GM18870 (cell line): ENCODE data around the gene RXRA.
"Not testable (repeated sequence)": the region's sequence is repeated elsewhere in the genome, so short reads cannot be mapped to it uniquely, and the experiment has no call there.

ENCODE experiments used
- ATAC-seq: cut with Tn5 transposase; IDR thresholded peaks from one replicate; pipeline ENCODE4 v1.9.1; 2021; ENCODE audit warnings: moderate library complexity; ENCODE audit not compliant: unreplicated experiment

The RXRA gene

DNA sequence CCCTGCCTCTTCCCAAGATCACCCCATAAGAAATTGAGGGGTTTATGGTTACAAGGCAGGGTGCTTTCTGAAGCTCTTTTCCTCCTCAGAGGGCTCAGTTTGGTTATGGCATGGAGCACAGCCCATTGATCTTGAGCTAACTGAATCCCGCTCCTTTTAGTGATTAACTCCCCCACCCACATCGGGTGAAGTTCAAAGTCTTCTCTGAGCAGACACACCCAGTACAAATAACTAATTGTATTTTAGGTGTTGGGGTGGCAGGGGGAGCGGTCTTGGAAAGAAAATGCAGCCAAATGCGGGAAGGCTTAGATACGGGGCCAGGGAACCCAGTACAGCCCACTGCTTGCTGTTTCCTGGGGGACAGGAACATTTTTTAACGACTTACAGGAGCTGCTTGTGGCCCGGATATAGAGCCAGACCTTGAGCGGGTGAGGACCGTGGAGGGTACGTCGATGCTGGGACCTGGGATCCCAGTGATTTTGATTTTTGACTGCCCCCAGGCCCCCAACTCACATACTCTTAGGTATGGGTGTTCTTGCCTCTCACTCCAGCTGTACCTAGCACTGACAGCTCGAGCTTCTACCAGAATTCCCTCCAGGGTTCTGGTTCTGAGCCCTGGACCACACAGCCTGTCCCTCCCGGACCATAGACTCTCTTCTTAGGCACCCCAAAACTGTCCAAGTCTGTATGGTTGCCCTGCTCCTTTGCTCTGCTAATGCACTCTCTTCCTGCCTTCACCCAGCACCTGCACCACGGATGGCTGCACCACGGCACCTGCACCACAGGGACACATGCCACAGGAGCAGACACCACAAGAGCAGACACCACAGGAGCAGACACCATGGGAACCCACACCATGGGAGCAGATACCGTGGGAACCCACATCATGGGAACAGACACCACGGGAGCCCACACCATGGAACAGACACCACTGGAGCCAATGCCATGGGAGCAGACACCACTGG, 18.3 kb upstream of the RXRA start:
- no peak for ATAC-seq

GRCh38 chr9:134308639-134309220, 17.5 kb upstream of the RXRA start:
- not testable (repeated sequence) for ATAC-seq

DNA sequence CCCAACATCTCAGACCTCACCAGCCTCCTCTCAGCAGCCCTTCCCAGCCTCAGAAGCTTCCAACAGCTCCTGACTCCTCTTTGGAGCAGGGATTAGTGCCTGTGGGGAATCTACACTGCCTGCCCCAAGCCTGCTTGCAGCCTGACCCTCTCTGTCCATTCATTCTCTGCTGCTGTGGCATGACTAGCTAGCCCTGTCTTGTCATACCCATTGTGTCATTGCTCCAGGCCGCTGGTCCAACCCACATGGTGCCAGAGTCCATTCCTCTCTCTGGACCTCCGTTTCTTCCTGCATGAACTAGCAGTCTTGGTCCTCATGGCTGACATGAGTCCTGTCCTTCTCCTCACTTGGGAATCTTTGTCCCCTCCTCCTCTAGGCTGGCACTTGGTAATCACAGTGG, 12.8 kb upstream of the RXRA start:
- no peak for ATAC-seq

DNA sequence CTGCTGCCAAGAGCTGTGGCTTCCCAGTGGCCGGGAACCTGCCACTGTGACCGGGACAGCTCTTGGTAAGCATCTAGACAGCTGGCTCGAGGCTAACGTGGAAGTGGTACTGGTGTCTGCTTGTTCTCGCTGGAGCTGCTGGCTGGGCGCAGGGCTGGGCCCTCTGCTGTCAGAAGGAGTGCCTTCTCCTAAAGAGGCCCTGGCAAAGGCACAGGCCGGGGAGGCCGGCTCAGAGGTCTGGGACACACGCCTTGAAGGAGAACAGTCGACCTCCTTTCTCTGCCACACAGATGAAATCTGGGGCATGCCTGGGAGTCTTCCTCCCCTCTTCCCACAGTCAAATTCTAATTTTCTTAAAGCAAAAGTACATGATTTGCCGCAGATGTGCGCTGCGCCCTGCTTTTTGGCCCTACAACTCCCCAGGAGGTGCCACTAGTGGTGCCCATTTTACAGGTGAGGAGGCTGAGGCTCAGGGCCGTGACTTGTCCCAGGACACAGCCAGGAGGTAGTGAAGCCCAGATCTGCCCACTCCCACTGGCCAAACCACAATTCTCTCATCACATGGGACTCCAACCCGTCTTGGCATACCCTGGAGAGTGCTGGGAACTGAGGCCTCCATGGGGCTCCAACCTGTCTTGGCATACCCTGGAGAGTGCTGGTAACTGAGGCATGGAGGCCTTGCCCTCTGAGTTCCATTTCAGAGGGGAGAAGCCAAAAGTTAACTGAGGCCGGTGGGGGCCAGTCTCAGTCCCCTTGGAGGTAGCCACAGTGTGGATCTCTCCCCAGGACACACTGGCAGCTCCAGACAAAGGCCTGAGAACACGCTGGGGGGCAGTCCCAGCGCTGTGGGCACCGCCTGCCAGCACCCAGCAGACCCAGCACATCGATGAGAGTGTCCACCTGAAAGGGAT, 12.0 kb upstream of the RXRA start:
- ATAC-seq, result no peak

- ATAC-seq, result no peak
These were observed 11.1 kb upstream of the RXRA start for GRCh38 chr9:134314950-134315715.

GRCh38 chr9:134315716-134316448, 10.4 kb upstream of the RXRA start:
- ATAC-seq, result no peak

DNA sequence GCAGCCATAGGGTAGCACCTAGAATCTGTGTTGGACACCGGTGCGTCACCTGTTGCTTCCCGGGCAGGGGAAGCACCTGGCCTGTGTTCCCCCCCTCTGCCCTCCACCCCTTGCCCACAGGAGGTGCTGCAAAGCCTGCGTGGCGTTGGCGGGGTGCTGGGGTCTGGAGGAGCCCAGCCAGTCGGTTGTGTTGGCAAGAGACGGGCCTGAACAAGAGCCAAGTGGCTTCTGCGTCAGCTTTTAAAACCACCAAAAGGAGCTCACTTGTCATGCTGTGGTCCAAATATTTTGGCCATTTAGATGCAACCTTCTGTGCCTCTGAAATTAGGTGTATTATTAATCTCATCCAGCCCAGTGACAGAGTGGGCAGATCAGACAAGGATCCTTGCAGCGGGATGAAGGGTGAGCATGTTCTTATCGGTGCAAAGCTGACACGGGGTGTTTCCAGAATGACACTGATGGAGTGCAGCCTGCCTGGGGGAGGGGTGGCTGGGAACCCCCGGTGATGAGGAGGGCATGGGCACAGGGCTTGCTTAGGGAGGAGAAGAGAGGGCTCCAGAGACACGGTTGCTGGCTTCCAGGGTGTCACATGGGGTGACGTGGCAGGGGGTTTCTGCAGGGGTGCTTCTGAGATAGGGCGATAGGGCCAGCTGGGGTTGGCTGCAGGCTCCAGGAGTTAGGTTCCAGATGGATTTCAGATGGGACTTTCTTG, 9.7 kb upstream of the RXRA start:
- no peak for ATAC-seq

DNA sequence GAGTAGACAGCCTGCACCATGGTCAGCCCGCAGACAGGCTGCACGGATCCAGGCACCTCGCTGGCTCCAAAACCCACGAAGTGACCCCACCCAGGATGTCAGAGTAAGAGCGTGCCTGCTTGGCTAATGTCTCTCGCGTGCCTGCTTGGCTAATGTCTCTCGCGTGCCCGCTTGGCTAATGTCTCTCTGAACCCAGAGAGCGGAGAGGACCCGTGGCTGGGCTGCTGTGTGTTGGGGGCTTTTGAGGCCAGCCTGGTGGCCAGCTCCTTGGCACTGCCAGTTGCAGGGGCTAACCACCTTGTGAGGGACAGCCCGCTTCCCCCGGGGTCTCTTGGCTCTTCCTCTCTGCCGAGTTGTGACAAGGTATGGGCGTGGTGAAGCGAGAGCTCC, 8.9 kb upstream of the RXRA start:
- ATAC-seq, result no peak

DNA sequence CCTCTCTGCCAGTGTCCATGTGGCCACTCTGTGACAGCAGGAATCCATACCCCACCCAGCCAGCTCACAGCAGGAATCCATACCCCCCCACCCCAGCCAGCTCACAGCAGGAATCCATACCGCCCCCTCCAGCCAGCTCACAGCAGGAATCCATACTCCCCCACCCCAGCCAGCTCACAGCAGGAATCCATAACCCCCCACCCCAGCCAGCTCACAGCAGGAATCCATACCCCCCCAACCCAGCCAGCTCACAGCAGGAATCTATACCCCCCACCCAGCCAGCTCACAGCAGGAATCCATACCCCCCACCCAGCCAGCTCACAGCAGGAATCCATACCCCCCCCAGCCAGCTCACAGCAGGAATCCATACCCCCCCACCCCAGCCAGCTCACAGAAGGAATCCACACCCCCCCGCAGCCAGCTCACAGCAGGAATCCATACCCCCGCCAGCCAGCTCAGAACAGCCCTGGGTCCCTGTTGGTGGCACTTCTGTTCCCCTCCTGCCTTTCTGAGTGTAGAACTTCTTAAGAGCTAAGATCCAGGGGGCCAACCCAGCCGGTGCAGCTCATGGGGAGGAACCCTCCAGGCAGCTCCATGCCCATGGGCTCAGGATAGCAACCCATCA, 8.4 kb upstream of the RXRA start:
- no peak for ATAC-seq

DNA sequence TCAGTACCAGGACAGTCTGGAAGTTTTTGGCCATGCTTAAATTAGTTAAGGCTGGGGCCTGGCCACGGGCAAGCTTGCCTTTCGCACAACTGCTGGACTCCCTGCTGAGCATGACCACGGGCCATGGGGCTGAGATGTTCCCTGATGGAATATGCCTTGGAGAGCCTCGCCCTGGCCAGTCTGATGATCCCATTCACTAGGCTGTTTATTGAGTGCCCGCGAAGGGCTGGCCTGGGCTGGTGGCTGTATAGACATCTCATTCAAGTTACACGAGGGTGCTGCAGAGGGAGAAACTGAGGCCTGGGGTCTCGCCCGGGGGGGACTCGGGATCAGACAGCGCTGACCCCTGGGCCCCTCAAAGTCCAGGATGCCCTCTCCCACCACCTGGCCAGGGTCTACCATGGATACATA, 7.8 kb upstream of the RXRA start:
- no peak for ATAC-seq

GRCh38 chr9:134318941-134319305, 7.3 kb upstream of the RXRA start:
- no peak for ATAC-seq

DNA sequence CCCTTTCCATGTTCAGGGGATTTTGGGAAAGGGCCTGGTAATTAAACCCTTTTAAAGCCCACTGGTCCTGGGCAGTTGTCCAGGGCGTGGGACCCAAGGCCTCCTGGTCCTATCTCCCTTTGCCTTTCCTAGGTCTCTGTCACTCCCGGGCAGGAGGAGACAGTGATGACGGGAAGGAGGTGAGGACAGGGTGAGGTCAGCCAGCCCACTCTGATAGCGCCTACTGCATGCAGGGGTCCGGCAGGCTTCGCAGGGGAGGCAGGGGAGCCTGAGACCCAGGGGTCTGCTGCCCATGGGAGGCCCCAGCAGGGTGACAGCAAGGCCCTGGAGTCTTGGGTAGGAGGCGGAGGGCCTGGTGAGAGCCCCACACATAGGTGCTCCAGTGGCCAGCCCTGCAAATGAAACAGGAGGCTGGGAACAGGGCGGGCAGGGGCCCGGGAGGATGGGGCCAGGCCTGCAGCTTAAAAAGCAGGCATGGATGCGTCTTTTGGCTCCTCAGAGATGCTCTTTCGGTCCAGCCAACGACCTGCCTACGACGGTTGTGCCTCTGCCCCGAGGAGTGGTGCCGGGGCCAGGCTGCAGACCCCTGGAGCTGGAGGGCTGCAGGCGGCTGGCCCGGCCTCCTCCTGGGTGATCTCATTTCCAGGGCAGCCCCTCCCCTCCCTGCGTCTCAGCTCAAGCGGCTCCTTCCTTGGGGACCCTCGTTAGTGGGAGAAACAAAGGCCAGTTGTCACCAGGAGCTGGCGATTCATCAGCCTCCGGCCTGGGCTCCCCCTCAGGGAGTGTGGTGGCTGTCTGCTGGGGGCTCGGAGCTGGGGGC, 6.7 kb upstream of the RXRA start:
- ATAC-seq, result no peak

GRCh38 chr9:134320126-134320867, 6.0 kb upstream of the RXRA start:
- no peak for ATAC-seq

GRCh38 chr9:134320868-134321471, 5.3 kb upstream of the RXRA start:
- ATAC-seq, result no peak

GRCh38 chr9:134321531-134321930, 4.7 kb upstream of the RXRA start:
- no peak for ATAC-seq

DNA sequence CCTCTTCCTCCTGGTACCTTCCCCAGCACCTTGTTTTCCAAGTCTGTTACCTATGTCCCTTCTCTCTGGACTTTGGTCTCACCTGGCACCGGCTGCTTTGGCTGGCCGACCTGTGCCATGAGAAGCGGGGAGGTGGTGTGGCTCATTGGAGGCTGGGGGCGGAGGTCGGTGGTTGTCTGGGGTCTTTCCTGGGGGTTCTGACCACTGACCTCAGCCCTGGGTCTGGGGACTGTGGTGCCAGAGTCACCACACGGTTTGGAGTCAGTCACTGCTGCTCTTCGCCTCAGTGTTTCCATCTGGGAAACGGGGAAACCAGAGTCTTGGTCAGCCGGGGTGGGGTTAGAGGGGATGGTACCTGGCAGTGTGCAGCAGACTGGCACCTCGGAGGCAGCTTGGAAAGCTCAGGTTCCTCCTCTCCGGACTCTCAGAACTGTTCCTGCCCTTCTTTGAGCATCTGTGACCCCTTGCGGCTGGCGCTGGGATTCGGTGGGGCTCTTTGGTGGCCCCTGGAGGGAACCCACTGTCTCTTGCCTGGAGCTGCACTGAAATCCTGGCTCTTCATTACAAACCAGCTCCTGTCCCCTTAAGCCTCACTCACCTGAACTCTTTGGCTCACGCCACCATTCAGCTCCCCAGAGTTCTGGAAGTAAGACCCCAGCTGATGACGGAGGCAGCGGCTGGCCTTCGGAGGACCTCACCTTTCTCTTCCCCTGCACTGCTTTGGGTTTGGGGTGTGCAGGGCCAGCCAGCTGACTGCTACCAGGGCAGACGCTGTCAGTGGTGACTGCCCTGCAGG, 4.1 kb upstream of the RXRA start:
- ATAC-seq, result no peak
